DOHH2 (cell line): ENCODE data around the gene KAT2B.

ENCODE experiments used
- CTCF ChIP-seq: fragments of 200-600 bp; sonication (generic); IDR thresholded peaks from one replicate; pipeline ENCODE4 v1.5.1; 2014; ENCODE audit warnings: antibody characterized with exemption, mild to moderate bottlenecking, low read depth, low read length; ENCODE audit not compliant: poor library complexity, severe bottlenecking
- EZH2phosphoT487 ChIP-seq: fragments of 200-600 bp; sonication (generic); IDR thresholded peaks from 2 replicates; pipeline ENCODE4 v1.6.1; 2017; ENCODE audit warnings: borderline replicate concordance, mild to moderate bottlenecking, antibody characterized with exemption, low read length, moderate library complexity, mixed read lengths

- TF ChIP-seq EZH2phosphoT487 (no peak), CTCF (no peak)
These were observed 58.8 kb downstream of the KAT2B start for GRCh38 chr3:20099060-20099459.
